Left kidney (tissue), 2 donors: ENCODE results near the gene SPN. TPM values are rescaled to one million over a fixed set of nuclear protein-coding genes. Genes with fewer than 3 reads are reported as not detected.
"Not testable (repeated sequence)": the region's sequence is repeated elsewhere in the genome, so short reads cannot be mapped to it uniquely, and the experiment has no call there.

Source experiments
- DNase-seq: peaks from one replicate; pipeline ENCODE4 v3.0.0-alpha.2; 2013
- polyA plus RNA-seq: library from polyadenylated mRNA; unstranded; fragments of 120-200 nt; gene quantifications from one replicate; pipeline ENCODE4 v1.2.1, GENCODE V29; 2013; ENCODE audit not compliant: insufficient read length

SPN gene
- polyA plus RNA-seq, 1 donor: 2.0 TPM

GRCh38 chr16:29644973-29645693 lies 17.9 kb upstream of the SPN start:
- no peak for DNase-seq

DNA sequence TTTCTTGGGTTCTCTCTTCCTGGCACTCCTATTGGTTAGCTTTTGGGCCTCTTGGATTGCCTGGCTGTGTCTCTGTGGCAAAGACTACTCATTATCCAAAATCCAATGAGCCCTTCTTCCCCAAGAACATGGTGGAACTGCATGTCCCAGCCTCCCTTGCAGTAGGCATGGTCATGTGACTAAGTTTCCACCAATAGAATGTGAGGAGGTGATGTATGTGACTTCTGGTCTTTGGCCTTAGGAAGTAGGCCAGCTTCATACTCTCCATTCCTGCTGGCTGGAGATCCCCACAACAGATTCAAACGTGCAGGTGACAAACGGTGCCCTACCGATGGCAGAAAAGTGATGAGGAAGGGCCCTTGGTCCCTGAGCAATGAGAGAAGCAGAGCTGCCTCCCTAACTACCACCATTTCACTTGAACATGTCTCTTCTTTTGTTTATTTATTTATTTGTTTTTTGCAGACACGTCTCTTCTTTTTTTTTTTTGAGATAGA lies 17.3 kb upstream of the SPN start:
- no peak for DNase-seq

DNA sequence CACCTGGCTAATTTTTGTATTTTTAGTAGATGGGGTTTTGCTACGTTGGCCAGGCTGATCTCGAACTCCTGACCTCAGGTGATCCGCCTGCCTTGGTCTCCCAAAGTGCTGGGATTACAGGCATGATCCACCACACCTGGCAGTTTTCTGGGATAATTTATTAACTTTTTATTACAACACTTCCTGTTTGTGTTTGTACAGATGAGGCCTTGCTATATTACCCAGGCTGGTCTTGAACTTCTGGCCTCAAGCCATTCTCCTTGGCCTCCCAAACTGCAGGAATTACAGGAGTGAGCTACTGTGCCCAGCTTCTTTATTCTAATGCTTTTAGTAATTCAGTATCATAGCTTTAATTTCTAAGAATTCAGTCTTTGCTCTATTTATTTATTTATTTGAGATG lies 16.1 kb upstream of the SPN start:
- DNase-seq: no peak

GRCh38 chr16:29649588-29650494 lies 13.2 kb upstream of the SPN start:
- DNase-seq: peak; percentile 28

DNA sequence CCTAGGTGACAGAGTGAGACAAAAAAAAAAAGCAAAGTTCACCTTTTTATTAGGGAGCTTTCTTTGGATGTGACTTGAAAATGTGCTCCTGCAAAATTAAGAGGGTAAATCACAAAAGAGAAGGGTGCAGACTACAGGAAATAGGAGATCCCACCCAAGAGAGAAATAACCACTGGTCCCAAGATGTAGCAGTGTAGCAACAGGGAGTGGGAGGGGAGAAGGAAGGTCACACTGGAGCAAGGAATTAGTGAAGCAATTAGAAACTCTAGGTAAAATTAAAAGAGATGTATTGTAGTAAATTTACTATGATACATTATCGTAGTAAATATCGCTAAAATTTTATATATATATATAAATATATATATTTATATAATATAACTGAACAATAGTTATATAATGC lies 12.3 kb upstream of the SPN start:
- no peak for DNase-seq

- no peak for DNase-seq
Observed at GRCh38 chr16:29651774-29652349, 11.2 kb upstream of the SPN start.

- DNase-seq: no peak
Observed at GRCh38 chr16:29653471-29653870, 9.6 kb upstream of the SPN start.

- DNase-seq: not testable (repeated sequence)
Observed at GRCh38 chr16:29653890-29654289, 9.2 kb upstream of the SPN start.

- DNase-seq: no peak
Observed at GRCh38 chr16:29656688-29657523, 6.1 kb upstream of the SPN start.

DNA sequence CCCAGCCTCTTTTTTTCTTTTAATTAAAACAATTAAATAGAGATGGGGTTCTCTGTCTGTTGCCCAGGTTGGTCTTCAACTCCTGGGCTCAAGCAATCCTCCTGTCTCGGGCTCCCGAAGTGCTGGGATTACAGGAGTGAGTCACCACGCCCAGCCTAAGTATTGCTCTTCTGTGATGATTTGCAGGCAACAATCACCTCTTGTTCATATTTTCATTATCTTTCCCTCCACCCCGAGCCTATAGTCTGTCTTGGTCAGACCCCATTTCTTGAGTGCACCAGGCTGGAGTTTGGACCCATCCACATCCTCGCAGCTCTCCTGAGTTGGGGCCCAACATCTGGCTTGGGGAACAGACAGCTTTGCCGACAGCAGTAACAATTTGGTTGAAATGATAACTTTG lies 4.3 kb upstream of the SPN start:
- no peak for DNase-seq

DNA sequence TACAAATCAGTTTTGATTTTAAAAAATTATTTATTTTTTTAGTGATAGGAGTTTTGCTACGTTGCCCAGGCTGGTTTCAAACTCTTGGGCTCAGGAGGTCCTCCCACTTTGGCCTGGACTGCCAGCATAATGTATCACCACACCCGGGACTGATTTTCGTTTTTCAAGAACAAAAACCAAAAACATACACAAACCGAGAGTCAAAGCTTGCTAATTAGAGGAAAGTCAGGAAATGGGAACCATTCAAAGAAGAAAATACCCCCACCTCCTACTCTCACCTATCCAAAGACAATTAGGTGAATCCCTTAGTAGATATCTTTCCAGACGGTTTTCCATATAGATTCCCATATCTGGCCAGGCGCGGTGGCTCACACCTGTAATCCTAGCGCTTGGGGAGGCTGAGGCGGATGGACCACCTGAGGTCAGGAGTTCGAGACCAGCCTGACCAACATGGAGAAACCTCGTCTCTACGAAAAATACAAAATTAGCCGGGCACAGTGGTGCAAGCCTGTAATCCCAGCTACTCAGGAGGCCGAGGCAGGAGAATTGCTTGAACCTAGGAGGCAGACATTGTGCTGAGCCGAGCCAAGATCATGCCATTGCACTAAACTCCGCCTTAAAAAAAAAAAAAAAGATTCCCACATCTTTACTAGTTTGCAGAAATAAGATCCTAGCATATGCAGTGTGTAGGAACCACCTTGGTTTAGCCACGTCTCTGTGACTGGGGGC lies 883 bp upstream of the SPN start:
- DNase-seq: no peak

DNA sequence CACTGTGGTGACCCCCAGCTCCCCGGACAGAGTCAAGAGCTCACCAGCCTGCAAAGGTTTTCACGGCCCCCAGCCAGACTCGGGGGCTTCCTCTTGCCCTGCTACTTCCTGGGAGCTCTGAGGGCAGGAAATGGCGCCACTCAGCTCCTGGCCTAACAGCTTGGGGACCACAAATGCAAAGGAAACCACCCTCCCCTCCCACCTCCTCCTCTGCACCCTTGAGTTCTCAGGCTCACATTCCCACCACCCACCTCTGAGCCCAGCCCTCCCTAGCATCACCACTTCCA lies 375 bp upstream of the SPN start:
- DNase-seq: no peak

GRCh38 chr16:29663807-29664090 lies 702 bp downstream of the SPN start:
- DNase-seq: no peak

DNA sequence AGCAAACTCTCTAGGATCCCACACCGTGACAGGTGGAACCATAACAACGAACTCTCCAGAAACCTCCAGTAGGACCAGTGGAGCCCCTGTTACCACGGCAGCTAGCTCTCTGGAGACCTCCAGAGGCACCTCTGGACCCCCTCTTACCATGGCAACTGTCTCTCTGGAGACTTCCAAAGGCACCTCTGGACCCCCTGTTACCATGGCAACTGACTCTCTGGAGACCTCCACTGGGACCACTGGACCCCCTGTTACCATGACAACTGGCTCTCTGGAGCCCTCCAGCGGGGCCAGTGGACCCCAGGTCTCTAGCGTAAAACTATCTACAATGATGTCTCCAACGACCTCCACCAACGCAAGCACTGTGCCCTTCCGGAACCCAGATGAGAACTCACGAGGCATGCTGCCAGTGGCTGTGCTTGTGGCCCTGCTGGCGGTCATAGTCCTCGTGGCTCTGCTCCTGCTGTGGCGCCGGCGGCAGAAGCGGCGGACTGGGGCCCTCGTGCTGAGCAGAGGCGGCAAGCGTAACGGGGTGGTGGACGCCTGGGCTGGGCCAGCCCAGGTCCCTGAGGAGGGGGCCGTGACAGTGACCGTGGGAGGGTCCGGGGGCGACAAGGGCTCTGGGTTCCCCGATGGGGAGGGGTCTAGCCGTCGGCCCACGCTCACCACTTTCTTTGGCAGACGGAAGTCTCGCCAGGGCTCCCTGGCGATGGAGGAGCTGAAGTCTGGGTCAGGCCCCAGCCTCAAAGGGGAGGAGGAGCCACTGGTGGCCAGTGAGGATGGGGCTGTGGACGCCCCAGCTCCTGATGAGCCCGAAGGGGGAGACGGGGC lies 1.3 kb downstream of the SPN start:
- no peak for DNase-seq

DNA sequence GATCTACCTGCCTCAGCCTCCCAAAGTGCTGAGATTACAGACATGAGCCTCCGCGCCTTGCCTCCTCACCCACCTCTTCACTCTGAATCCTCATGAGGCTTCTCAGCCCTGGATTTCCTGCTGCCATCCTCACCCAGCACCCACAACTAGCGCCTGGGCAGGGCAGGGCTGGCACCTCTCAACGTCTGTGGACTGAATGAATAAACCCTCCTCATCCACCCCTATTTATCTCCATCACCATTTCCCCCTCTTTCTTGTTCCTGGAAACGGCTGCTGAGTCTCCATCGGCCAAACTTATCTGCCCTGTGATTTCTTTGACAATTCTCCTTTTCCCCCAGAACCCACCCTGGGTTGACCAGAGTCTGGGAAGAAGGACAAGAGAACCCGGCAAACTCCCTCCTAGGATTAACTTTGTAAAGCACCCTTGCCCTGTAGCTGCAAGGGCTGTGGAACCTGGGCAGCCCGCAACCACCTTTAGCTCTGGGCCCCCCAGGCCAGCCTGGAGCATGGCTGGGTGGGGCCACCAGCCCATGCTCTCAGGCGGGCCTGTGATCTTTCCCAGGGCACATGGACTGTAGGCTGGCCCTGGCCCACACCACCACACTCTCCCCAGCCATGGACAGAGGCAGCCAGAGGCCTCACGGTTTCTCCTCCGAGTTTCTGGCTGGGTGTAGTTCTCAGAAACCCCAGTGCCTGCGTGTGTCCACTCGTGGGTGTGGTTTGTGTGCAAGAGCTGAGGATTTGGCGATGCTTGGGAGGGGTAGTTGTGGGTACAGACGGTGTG lies 2.4 kb downstream of the SPN start:
- DNase-seq: no peak

DNA sequence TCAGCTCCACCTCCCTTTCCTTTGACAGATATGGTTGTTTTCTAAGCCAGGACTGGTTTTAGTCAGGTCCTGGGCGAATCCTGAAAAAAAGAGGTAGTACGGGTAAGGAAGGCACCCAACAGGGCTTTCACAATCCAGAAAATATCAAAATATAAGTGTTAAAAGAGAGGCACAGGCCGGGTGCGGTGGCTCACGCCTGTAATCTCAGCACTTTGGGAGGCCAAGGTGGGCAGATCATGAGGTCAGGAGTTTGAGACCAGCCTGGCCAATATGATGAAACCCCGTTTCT lies 4.2 kb downstream of the SPN start:
- not testable (repeated sequence) for DNase-seq

GRCh38 chr16:29667755-29668154 lies 4.7 kb downstream of the SPN start:
- DNase-seq: no peak

DNA sequence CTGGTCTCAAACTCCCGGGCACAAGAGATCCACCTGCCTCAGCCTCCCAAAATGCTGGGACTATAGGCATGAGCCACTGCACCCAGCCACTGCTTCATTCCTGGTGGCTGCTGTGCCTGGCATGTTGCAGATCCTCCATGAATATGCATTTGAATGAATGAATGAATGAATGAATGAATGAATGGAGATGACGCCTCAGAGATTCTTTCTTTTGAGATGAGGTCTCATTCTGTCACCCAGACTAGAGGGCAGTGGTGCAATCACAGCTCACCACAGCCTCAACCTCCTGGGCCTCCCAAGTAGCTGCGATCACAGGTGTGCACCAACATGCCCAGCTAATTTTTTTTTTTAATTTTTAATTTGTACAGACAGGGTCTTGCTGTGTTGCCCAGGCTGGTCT lies 5.2 kb downstream of the SPN start:
- no peak for DNase-seq

DNA sequence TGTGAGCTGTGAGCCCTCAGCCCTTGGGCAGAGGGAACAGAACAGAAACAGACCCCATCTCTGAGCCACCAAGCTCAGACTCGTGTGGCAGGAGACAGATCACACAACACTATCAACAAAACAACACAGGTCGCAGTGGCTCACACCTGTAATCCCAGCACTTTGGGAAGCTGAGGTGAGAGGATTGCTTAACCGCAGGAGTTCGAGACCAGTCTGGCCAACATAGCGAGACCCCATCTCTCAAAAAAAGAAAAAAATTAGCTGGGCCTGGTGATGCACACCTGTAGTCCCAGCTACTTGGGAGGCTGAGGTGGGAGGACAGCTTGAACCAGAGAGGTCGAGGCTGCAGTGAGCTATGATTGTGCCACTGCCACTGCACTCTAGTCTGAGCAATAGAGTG lies 10.5 kb downstream of the SPN start:
- DNase-seq: no peak

DNA sequence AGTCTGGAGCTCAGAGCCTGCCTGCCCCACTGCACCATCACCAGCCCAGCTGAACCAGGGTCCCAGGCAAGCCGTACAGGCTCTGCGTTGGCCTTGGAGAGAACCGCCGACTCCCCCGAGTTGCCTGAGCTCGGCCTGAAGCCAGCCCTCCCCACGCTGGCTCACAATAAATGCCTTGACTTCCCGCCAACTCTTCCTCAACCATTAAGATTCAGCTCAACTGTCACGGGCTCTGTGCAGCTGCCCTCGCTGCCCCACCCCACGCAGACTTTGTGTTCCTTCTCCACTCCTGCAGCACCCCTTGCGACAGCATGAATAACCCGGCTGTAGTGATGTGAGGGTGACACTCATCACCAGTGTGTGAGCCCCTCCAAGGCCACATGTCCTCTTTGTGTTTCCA lies 11.1 kb downstream of the SPN start:
- DNase-seq: peak; percentile 58
